Mesenchymal stem cell (in vitro differentiated cells and primary cell): ENCODE data around the gene RAD51B.

Experiments
- DNase-seq: peaks from one replicate; pipeline ENCODE4 v3.0.0-alpha.2; 2013
- H2AFZ ChIP-seq: one replicate; pipeline ENCODE4 v1.6.1; 2013; ENCODE audit warnings: low read depth, mild to moderate bottlenecking, control low read depth, inconsistent platforms, low read length, moderate library complexity
- H2AK5ac ChIP-seq: 2 replicates; pipeline ENCODE4 v1.6.1; 2013; ENCODE audit warnings: low read length, moderate library complexity, mild to moderate bottlenecking, inconsistent platforms; ENCODE audit not compliant: severe bottlenecking
- H2BK120ac ChIP-seq: one replicate; pipeline ENCODE4 v1.6.1; 2013; ENCODE audit warnings: low read depth, mild to moderate bottlenecking, inconsistent platforms, low read length, moderate library complexity
- H2BK12ac ChIP-seq, 2 experiments: one replicate each; pipeline ENCODE4 v1.6.1; 2013; ENCODE audit warnings: inconsistent platforms in 2 of 2, low read length in 2 of 2, mild to moderate bottlenecking in 2 of 2, moderate library complexity in 2 of 2, control low read depth in 1 of 2
- H2BK15ac ChIP-seq: one replicate; pipeline ENCODE4 v1.6.1; 2013; ENCODE audit warnings: mild to moderate bottlenecking, low read depth, inconsistent platforms; ENCODE audit not compliant: poor library complexity, severe bottlenecking
- H2BK5ac ChIP-seq: 2 replicates; pipeline ENCODE4 v1.6.1; 2013; ENCODE audit warnings: low read depth, mild to moderate bottlenecking, low read length, control low read depth, inconsistent platforms; ENCODE audit not compliant: poor library complexity, severe bottlenecking
- H3K14ac ChIP-seq, 2 experiments: one replicate each; pipeline ENCODE4 v1.6.1; 2013; ENCODE audit warnings: inconsistent platforms in 2 of 2, low read length in 2 of 2, control low read depth in 1 of 2, mild to moderate bottlenecking in 1 of 2, moderate library complexity in 1 of 2
- H3K18ac ChIP-seq, 2 experiments: one replicate each; pipeline ENCODE4 v1.6.1; 2013; ENCODE audit warnings: inconsistent platforms in 2 of 2, low read length in 2 of 2, control low read depth in 1 of 2, low read depth in 1 of 2, mild to moderate bottlenecking in 1 of 2
- H3K23ac ChIP-seq, 2 experiments: one replicate each; pipeline ENCODE4 v1.6.1; 2013; ENCODE audit warnings: inconsistent platforms in 2 of 2, low read length in 2 of 2, mild to moderate bottlenecking in 2 of 2, moderate library complexity in 2 of 2, control low read depth in 1 of 2
- H3K27ac ChIP-seq: 2 replicates; pipeline ENCODE4 v1.5.1; 2013; ENCODE audit warnings: mild to moderate bottlenecking, moderate library complexity, low read length, control low read depth, inconsistent platforms; ENCODE audit not compliant: poor library complexity, severe bottlenecking
- H3K27me3 ChIP-seq, 2 experiments: 2 replicates each; pipeline versions ENCODE4 v1.6.1 to v1.7.0; 2013; ENCODE audit warnings: low read length in 2 of 2, mild to moderate bottlenecking in 2 of 2, moderate library complexity in 2 of 2, control low read depth in 1 of 2, inconsistent platforms in 1 of 2; ENCODE audit not compliant: control insufficient read depth in 1 of 2, insufficient read depth in 1 of 2
- H3K36me3 ChIP-seq, 2 experiments: 2 replicates each; pipeline versions ENCODE4 v1.6.1 to v1.7.0; 2013; ENCODE audit warnings: low read length in 2 of 2, control low read depth in 1 of 2, inconsistent platforms in 1 of 2, low read depth in 1 of 2, mild to moderate bottlenecking in 1 of 2; ENCODE audit not compliant: insufficient read depth in 2 of 2, control insufficient read depth in 1 of 2
- H3K4ac ChIP-seq, 2 experiments: one replicate each; pipeline ENCODE4 v1.6.1; 2013; ENCODE audit warnings: inconsistent platforms in 2 of 2, low read length in 2 of 2, mild to moderate bottlenecking in 2 of 2, moderate library complexity in 2 of 2, control low read depth in 1 of 2, low read depth in 1 of 2
- H3K4me1 ChIP-seq: 2 replicates; pipeline ENCODE4 v1.6.1; 2013; ENCODE audit warnings: low read depth, low read length, control low read depth; ENCODE audit not compliant: control insufficient read depth, insufficient read depth
- H3K4me2 ChIP-seq: 2 replicates; pipeline ENCODE4 v1.6.1; 2013; ENCODE audit warnings: low read length, mild to moderate bottlenecking, inconsistent platforms; ENCODE audit not compliant: poor library complexity, severe bottlenecking
- H3K4me3 ChIP-seq, 2 experiments: 2 replicates each; pipeline versions ENCODE4 v1.5.1 to v1.7.0; 2013; ENCODE audit warnings: low read length in 2 of 2, mild to moderate bottlenecking in 2 of 2, control low read depth in 1 of 2, low read depth in 1 of 2; ENCODE audit not compliant: insufficient read depth in 1 of 2
- H3K79me1 ChIP-seq: replicated peaks from 2 replicates; pipeline ENCODE4 v1.6.1; 2013; ENCODE audit warnings: mild to moderate bottlenecking, control low read depth, low read length, inconsistent platforms; ENCODE audit not compliant: poor library complexity, severe bottlenecking
- H3K9ac ChIP-seq: 2 replicates; pipeline ENCODE4 v1.7.0; 2013; ENCODE audit warnings: mild to moderate bottlenecking, low read length, moderate library complexity
- H3K9me3 ChIP-seq: 2 replicates; pipeline ENCODE4 v1.7.0; 2013; ENCODE audit warnings: mild to moderate bottlenecking, low read length; ENCODE audit not compliant: control insufficient read depth
- H4K8ac ChIP-seq: one replicate; pipeline ENCODE4 v1.6.1; 2013; ENCODE audit warnings: inconsistent platforms, mild to moderate bottlenecking, low read length, moderate library complexity
- H4K91ac ChIP-seq: one replicate; pipeline ENCODE4 v1.6.1; 2013; ENCODE audit warnings: mild to moderate bottlenecking, low read length, inconsistent platforms
- WGBS: methylation state at CpG from one replicate; pipeline ENCODE4 v1.1.7; 2013; ENCODE audit warnings: mixed read lengths; 5-methylcytosine and 5-hydroxymethylcytosine counted together

RAD51B gene

DNA sequence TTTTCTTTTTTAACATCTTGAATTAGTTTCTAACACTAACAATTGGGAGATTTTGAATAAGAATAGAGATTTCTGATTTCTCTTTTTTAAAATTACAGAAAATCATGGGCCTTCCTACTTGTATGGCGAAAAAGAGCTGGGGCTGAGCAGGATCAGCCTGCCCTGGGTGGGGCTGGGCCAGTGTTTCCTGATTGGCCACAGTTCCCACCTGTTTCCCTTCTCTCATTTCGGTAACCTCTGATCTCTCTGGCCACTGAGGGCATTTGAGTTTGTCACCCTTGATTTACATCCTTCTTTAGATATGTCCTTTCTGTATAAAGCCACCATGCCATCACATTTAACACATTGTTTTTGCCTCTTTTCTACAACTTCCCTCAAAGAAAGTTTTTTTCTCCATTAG lies 719.1 kb downstream of the RAD51B start:
- H3K36me3 ChIP-seq = no peaks in the 10 kb centered on the region
- H3K79me1 ChIP-seq = no peaks in the 10 kb centered on the region
- H3K27ac ChIP-seq = no peak overlapping the region
- H3K4me2 ChIP-seq = no peak overlapping the region
- H3K27me3 ChIP-seq = no peaks in the 10 kb centered on the region
- peaks cover 3% of the 10 kb centered on the region for H3K4me1 ChIP-seq
- WGBS = 95% methylated on average over 2 of the region's 2 CpGs
- no peak overlapping the region for H2BK5ac ChIP-seq
- H2BK15ac ChIP-seq = no peak overlapping the region
- H2BK120ac ChIP-seq = no peak overlapping the region
- H2AFZ ChIP-seq = no peak overlapping the region
- no peak overlapping the region for H3K14ac ChIP-seq
- no peak overlapping the region for H4K8ac ChIP-seq
- H3K4me3 ChIP-seq = no peak overlapping the region
- no peak overlapping the region for H3K18ac ChIP-seq
- no peak overlapping the region for H4K91ac ChIP-seq
- no peak overlapping the region for H3K9ac ChIP-seq
- no peaks in the 10 kb centered on the region for H3K9me3 ChIP-seq
- H2BK12ac ChIP-seq = peak overlapping the region in 1 of 2 experiments; percentile 45
- no peak overlapping the region for H2AK5ac ChIP-seq
- DNase-seq = no peak
- no peak overlapping the region for H3K4ac ChIP-seq
- no peak overlapping the region for H3K23ac ChIP-seq

DNA sequence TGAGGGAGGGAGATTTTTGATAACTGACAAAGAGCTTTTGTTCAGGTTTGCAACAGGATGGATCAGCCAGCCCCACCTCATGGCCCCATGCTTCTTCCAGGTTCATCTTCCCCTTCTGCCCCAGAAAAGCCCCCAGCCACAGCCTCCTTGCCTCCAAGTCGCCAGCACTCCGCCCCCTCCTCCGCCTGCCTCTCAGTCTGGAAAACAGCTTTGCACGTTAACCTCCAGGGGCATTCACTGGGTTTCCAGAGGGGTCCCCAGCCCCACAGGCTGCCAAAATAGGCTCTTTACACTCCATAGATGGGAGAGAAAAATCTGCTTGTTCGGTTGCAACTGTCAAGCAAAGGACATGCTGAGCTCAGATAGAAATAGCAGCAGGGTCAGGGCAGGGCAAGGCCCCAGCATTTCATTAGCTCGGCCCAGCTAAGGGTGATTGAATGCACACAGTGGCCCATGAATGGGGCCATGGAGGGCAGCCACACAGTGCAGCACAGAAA lies 719.7 kb downstream of the RAD51B start:
- 68% methylated on average over 6 of the region's 6 CpGs for WGBS
- Histone ChIP-seq H3K4me2 (no peak overlapping the region), H2BK15ac (no peak overlapping the region), H3K23ac (no peak overlapping the region), H3K4ac (peak overlapping the region in 1 of 2 experiments; percentile 73), H3K9ac (no peak overlapping the region), H2BK12ac (peak overlapping the region; percentile 72 to 96), H2AFZ (no peak overlapping the region), H2BK120ac (no peak overlapping the region), H3K4me1 (peaks cover 3% of the 10 kb centered on the region), H3K18ac (peak overlapping the region; percentile 37 to 68), H3K27me3 (no peaks in the 10 kb centered on the region), H3K79me1 (no peaks in the 10 kb centered on the region), H2AK5ac (no peak overlapping the region), H4K8ac (no peak overlapping the region), H3K14ac (no peak overlapping the region), H3K27ac (no peak overlapping the region), H3K36me3 (no peaks in the 10 kb centered on the region), H4K91ac (peak overlapping the region; percentile 35), H3K9me3 (no peaks in the 10 kb centered on the region), H2BK5ac (no peak overlapping the region), H3K4me3 (no peak overlapping the region)
- no peak for DNase-seq

DNA sequence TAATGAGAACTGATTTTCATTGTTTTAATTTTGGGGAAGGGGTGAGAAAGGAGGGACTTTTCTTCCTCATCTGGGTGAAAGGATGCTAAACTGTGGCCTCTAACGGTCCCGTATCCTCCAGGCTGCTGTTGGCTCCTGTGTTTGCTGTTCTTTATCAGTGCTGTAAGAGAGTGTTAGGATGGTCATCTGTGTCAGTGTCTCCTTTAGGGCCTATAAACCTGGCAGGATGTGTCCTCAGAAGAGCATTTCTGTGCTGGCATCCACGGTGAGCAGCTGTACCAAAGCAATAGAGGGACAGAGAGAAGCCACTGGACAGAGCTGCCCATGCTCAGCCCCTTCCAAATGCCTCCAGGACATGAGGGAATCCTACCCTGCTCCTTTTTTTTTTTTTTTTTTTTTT lies 720.2 kb downstream of the RAD51B start:
- no peak overlapping the region for H3K9ac ChIP-seq
- peak overlapping the region; percentile 3 to 73 for H3K4ac ChIP-seq
- H2BK120ac ChIP-seq = no peak overlapping the region
- no peak overlapping the region for H2AK5ac ChIP-seq
- H4K8ac ChIP-seq = no peak overlapping the region
- H3K23ac ChIP-seq = no peak overlapping the region
- H3K79me1 ChIP-seq = no peaks in the 10 kb centered on the region
- DNase-seq = no peak
- H3K36me3 ChIP-seq = no peaks in the 10 kb centered on the region
- H3K27me3 ChIP-seq = no peaks in the 10 kb centered on the region
- H3K9me3 ChIP-seq = no peaks in the 10 kb centered on the region
- H2BK12ac ChIP-seq = peak overlapping the region; percentile 72 to 91
- H3K27ac ChIP-seq = no peak overlapping the region
- peak overlapping the region in 1 of 2 experiments; percentile 30 for H3K14ac ChIP-seq
- no peak overlapping the region for H3K4me2 ChIP-seq
- H4K91ac ChIP-seq = no peak overlapping the region
- no peak overlapping the region for H2AFZ ChIP-seq
- H2BK5ac ChIP-seq = no peak overlapping the region
- peak overlapping the region in 1 of 2 experiments; percentile 83 for H3K18ac ChIP-seq
- whole genome bisulfite sequencing = 88% methylated on average over 3 of the region's 3 CpGs
- no peak overlapping the region for H3K4me3 ChIP-seq
- H3K4me1 ChIP-seq = peaks cover 3% of the 10 kb centered on the region
- no peak overlapping the region for H2BK15ac ChIP-seq

DNA sequence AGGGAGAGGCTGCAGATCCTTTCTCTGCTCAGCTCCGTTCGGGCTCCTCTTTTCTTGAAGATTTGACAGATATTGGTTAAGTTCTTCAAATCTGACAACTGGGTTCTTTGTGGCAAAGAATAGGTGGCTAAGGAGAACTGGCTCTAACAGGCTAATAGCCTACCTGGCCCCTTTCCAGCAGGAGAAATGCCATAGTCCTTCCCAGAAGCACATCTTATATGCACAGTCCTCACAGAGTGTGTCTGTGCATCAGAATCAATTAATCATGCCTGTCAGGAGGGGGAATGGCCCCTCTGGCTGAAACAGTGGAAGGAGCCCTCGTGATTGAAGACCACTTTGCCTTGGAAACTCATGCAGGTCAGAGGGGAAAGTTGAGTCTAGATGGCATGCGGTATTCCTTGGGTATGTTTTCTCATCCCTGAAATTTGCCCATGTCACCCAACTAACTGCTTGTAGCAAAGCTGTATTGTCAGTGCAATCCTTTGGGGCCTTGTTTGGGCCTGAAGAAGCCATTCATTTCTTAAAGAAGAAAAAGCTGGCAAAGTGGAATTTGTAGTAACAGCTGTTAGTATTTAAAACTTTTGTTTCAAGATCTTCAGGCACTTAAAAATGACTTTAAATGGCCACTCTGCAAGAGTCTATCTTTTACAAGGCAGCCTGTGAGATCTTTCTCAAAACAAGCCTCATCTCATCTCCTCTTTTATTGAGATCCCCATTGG lies 721.8 kb downstream of the RAD51B start:
- 76% methylated on average over 4 of the region's 4 CpGs for WGBS
- no peaks in the 10 kb centered on the region for H3K27me3 ChIP-seq
- H3K4me1 ChIP-seq = peaks cover 3% of the 10 kb centered on the region
- H2BK120ac ChIP-seq = no peak overlapping the region
- H3K4ac ChIP-seq = peak overlapping the region; percentile 15 to 86
- H2AK5ac ChIP-seq = peak overlapping the region; percentile 37
- H4K91ac ChIP-seq = peak overlapping the region; percentile 35
- H3K9me3 ChIP-seq = no peaks in the 10 kb centered on the region
- H3K4me3 ChIP-seq = no peak overlapping the region
- peak overlapping the region; percentile 8 for H4K8ac ChIP-seq
- H2BK12ac ChIP-seq = peak overlapping the region; percentile 45 to 59
- no peaks in the 10 kb centered on the region for H3K79me1 ChIP-seq
- peak overlapping the region in 1 of 2 experiments; percentile 1 for H3K14ac ChIP-seq
- no peak overlapping the region for H3K9ac ChIP-seq
- H3K18ac ChIP-seq = peak overlapping the region; percentile 67 to 69
- H2BK15ac ChIP-seq = peak overlapping the region; percentile 49
- H3K23ac ChIP-seq = peak overlapping the region in 1 of 2 experiments; percentile 50
- H3K27ac ChIP-seq = no peak overlapping the region
- DNase-seq = no peak
- no peak overlapping the region for H3K4me2 ChIP-seq
- no peak overlapping the region for H2AFZ ChIP-seq
- no peak overlapping the region for H2BK5ac ChIP-seq
- H3K36me3 ChIP-seq = no peaks in the 10 kb centered on the region
